GM19193 (cell line): Measurements from ENCODE around the gene MC2R.

Experiments used
- POLR2A ChIP-seq: IDR thresholded peaks from 4 replicates; pipeline ENCODE4 v1.6.1; 2011; ENCODE audit not compliant: insufficient read depth, insufficient read length; ENCODE audit errors: extremely low read depth

MC2R gene

GRCh38 chr18:13874558-13874957, 40.8 kb downstream of the MC2R start:
- no peak for TF ChIP-seq POLR2A

DNA sequence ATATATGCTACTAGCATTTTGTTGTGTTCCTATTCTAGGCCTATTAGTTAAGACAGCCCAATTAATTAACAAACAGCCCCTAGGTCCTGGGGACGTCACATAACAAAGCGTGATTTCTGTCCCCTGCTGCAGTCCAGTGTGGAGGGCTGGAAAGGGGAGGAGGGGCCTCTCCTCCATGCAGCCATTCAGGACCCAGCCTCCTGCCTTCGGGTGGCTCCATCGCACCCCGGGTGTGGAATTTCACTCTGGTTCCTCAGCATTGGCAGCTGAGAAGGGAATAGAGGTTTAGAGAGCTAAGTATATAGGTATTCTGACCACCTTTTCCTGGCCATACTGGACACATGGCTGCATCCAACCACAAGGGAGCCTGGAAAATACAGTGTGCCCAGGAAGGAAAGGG, 42.4 kb downstream of the MC2R start:
- TF ChIP-seq POLR2A: no peak

GRCh38 chr18:13872373-13872772, 43.0 kb downstream of the MC2R start:
- TF ChIP-seq POLR2A: no peak

DNA sequence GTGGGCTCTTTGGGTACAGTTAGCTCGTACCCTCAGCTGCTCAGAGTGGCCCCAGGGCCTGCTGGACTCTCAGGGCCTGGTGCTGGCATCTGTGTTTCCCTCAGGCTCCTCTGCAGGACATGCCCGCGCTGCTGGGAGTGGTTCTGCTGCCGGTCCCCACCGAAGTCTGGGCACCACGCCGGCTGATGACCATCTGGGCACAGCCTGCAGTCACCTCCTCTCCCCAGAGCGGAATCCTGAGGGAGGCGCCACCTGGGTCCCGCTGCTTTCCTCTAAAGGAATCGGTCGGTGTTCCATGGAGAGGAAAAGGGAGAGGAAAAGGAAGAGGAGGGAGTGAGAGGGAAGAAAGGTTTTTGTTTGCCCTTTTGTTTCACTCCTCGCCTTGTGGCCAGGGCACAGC, 43.6 kb downstream of the MC2R start:
- no peak for TF ChIP-seq POLR2A

- no peak for TF ChIP-seq POLR2A
Measured at GRCh38 chr18:13868501-13869271, 46.6 kb downstream of the MC2R start.

DNA sequence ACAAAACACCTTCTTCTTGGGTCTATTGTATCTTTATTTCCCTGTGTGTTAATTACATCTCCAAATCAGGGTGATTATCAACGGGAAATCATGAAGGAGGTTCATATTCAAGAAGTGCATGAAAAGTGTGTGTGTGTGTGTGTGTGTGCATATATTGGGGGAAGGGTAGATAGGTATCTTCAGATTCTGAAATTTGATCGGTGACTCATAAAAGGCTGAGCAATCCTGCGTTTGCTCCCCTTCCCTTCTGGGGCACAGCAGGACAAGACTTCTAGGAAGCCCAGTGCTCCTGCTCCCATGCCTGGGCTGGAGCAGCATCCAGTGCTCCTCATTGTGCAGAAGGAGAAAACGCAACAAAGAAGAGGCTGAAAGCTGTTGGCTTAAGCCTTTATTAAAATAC, 65.5 kb downstream of the MC2R start:
- TF ChIP-seq POLR2A: no peak

GRCh38 chr18:13836559-13836958, 78.8 kb downstream of the MC2R start:
- no peak for TF ChIP-seq POLR2A

- TF ChIP-seq POLR2A: no peak
Measured at GRCh38 chr18:13835202-13835601, 80.1 kb downstream of the MC2R start.

DNA sequence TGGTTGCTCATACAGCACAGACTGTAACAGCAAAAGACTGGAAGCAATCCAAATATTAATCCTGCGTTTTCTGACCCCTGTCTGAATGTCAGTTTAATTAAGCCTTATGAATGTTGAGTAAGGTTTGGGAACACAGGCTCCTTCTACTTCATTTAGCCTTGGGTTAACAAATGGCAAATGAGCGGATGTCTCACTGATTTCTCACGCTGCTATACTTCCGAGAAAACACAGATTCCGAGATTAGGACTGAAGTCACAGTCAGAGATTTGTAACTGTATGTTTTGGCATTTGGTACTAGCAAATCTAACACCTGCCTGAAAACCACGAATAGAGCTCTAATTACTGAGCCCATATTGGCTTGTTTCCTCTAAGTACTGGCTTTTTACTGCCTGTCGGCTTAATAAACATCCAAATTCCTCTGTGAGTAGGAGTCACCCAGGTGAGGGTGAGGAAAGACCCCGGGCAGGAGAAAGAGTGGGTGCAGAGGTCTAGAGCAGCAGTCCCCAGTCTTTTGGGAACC, 80.8 kb downstream of the MC2R start:
- no peak for TF ChIP-seq POLR2A
